H9 (cell line): ENCODE results near the gene STN1. TPM values are rescaled to one million over a fixed set of nuclear protein-coding genes. Genes with fewer than 3 reads are reported as not detected.

Experiments
- DNase-seq: peaks from one replicate; pipeline ENCODE4 v3.0.0-alpha.2; 2017
- H2AFZ ChIP-seq: one replicate; pipeline ENCODE4 v1.6.1; 2013; ENCODE audit warnings: mild to moderate bottlenecking, low read length, control low read depth, moderate library complexity
- H2AK5ac ChIP-seq: 2 replicates; pipeline ENCODE4 v1.6.1; 2013; ENCODE audit warnings: low read length, control low read depth, mixed read lengths; ENCODE audit not compliant: insufficient read length
- H2BK120ac ChIP-seq: one replicate; pipeline ENCODE4 v1.6.1; 2013; ENCODE audit warnings: low read depth, mild to moderate bottlenecking, low read length, control low read depth, inconsistent platforms; ENCODE audit not compliant: poor library complexity, severe bottlenecking
- H2BK12ac ChIP-seq: 2 replicates; pipeline ENCODE4 v1.6.1; 2013; ENCODE audit warnings: low read length, control low read depth, mixed read lengths, low read depth; ENCODE audit not compliant: insufficient read length
- H2BK15ac ChIP-seq: 2 replicates; pipeline ENCODE4 v1.6.1; 2013; ENCODE audit warnings: low read depth, low read length, control low read depth
- H2BK20ac ChIP-seq: one replicate; pipeline ENCODE4 v1.6.1; 2013; ENCODE audit warnings: low read depth, mild to moderate bottlenecking, low read length, control low read depth, inconsistent platforms; ENCODE audit not compliant: poor library complexity, severe bottlenecking
- H2BK5ac ChIP-seq: 2 replicates; pipeline ENCODE4 v1.6.1; 2013; ENCODE audit warnings: low read length, control low read depth, mixed read lengths; ENCODE audit not compliant: insufficient read length
- H3K14ac ChIP-seq: 2 replicates; pipeline ENCODE4 v1.6.1; 2013; ENCODE audit warnings: low read length, control low read depth; ENCODE audit not compliant: insufficient read depth
- H3K18ac ChIP-seq: 2 replicates; pipeline ENCODE4 v1.6.1; 2013; ENCODE audit warnings: low read depth, mild to moderate bottlenecking, mixed read lengths, low read length, control low read depth; ENCODE audit not compliant: insufficient read length
- H3K23ac ChIP-seq: 2 replicates; pipeline ENCODE4 v1.6.1; 2013; ENCODE audit warnings: low read length, control low read depth, mixed read lengths, low read depth; ENCODE audit not compliant: insufficient read length
- H3K23me2 ChIP-seq: 2 replicates; pipeline ENCODE4 v1.6.1; 2013; ENCODE audit warnings: low read depth, mild to moderate bottlenecking, mixed read lengths, low read length, control low read depth; ENCODE audit not compliant: insufficient read length, poor library complexity, severe bottlenecking
- H3K27ac ChIP-seq: 2 replicates; pipeline ENCODE4 v1.5.1; 2013; ENCODE audit warnings: low read length, control low read depth, mixed read lengths, low read depth; ENCODE audit not compliant: insufficient read length
- H3K27me3 ChIP-seq: 2 replicates; pipeline ENCODE4 v1.6.1; 2013; ENCODE audit warnings: low read length, control low read depth, inconsistent platforms; ENCODE audit not compliant: insufficient read depth
- H3K4ac ChIP-seq: 2 replicates; pipeline ENCODE4 v1.6.1; 2013; ENCODE audit warnings: low read depth, mild to moderate bottlenecking, control low read depth, inconsistent platforms, low read length, moderate library complexity
- H3K4me1 ChIP-seq: 2 replicates; pipeline ENCODE4 v1.6.1; 2013; ENCODE audit warnings: low read length, control low read depth, inconsistent platforms; ENCODE audit not compliant: insufficient read depth
- H3K4me2 ChIP-seq: 2 replicates; pipeline ENCODE4 v1.6.1; 2013; ENCODE audit warnings: low read length, control low read depth, mixed read lengths; ENCODE audit not compliant: insufficient read length, insufficient read depth
- H3K56ac ChIP-seq: 2 replicates; pipeline ENCODE4 v1.6.1; 2013; ENCODE audit warnings: low read depth, mild to moderate bottlenecking, mixed read lengths, low read length, control low read depth; ENCODE audit not compliant: insufficient read length
- H3K79me1 ChIP-seq: 2 replicates; pipeline ENCODE4 v1.6.1; 2013; ENCODE audit warnings: low read depth, mild to moderate bottlenecking, moderate library complexity, low read length, control low read depth, inconsistent platforms; ENCODE audit not compliant: insufficient read depth, poor library complexity, severe bottlenecking
- H3K79me2 ChIP-seq: 2 replicates; pipeline ENCODE4 v1.6.1; 2013; ENCODE audit warnings: low read length, control low read depth, inconsistent platforms; ENCODE audit not compliant: insufficient read depth
- H3K9ac ChIP-seq: 2 replicates; pipeline ENCODE4 v1.6.1; 2013; ENCODE audit warnings: low read length, control low read depth, mixed read lengths; ENCODE audit not compliant: insufficient read length; ENCODE audit errors: extremely low read depth
- H3K9me3 ChIP-seq: one replicate; pipeline ENCODE4 v1.6.1; 2013; ENCODE audit warnings: low read depth, low read length, inconsistent platforms; ENCODE audit not compliant: control insufficient read depth
- H3T11ph ChIP-seq: one replicate; pipeline ENCODE4 v1.6.1; 2013; ENCODE audit warnings: mild to moderate bottlenecking, low read length, control low read depth, inconsistent platforms
- H4K20me1 ChIP-seq: one replicate; pipeline ENCODE4 v1.6.1; 2013; ENCODE audit not compliant: control insufficient read depth, insufficient read length, insufficient read depth
- H4K5ac ChIP-seq: 2 replicates; pipeline ENCODE4 v1.6.1; 2013; ENCODE audit warnings: low read depth, mild to moderate bottlenecking, mixed read lengths, low read length, control low read depth; ENCODE audit not compliant: insufficient read length
- H4K8ac ChIP-seq: replicated peaks from 2 replicates; pipeline ENCODE4 v1.6.1; 2013; ENCODE audit warnings: low read length, control low read depth, mixed read lengths, low read depth; ENCODE audit not compliant: insufficient read length
- H4K91ac ChIP-seq: 2 replicates; pipeline ENCODE4 v1.6.1; 2013; ENCODE audit warnings: low read depth, mild to moderate bottlenecking, moderate library complexity, mixed read lengths, low read length, control low read depth; ENCODE audit not compliant: insufficient read length
- H3K27ac Mint-ChIP-seq, 3 experiments: 2 replicates in 2 of 3; 3 replicates in 1 of 3; pipeline ENCODE4 v1.8.0; 2020 to 2021; ENCODE audit warnings: mixed read lengths in 3 of 3, mild to moderate bottlenecking in 1 of 3, moderate library complexity in 1 of 3
- H3K27me3 Mint-ChIP-seq: 2 replicates; pipeline ENCODE4 v1.8.0; 2021; ENCODE audit warnings: low read depth, mild to moderate bottlenecking, moderate library complexity, mixed read lengths
- H3K36me3 Mint-ChIP-seq, 3 experiments: 2 replicates in 2 of 3; 3 replicates in 1 of 3; pipeline ENCODE4 v1.8.0; 2020 to 2021; ENCODE audit warnings: low read depth in 3 of 3, mixed read lengths in 3 of 3; ENCODE audit not compliant: insufficient read depth in 1 of 3
- H3K4me1 Mint-ChIP-seq, 2 experiments: 2 replicates each; pipeline ENCODE4 v1.8.0; 2020; ENCODE audit warnings: mixed read lengths in 2 of 2
- H3K4me3 Mint-ChIP-seq, 2 experiments: 2 replicates in 1 of 2; 3 replicates in 1 of 2; pipeline ENCODE4 v1.8.0; 2020 to 2021; ENCODE audit warnings: mild to moderate bottlenecking in 2 of 2, mixed read lengths in 2 of 2, moderate library complexity in 1 of 2
- H3K9me3 Mint-ChIP-seq, 2 experiments: 2 replicates in 1 of 2; 3 replicates in 1 of 2; pipeline ENCODE4 v1.8.0; 2020; ENCODE audit warnings: mild to moderate bottlenecking in 2 of 2, mixed read lengths in 2 of 2, moderate library complexity in 1 of 2
- CTCF ChIP-seq: fragments of 200-600 bp; sonication (generic); conservative IDR thresholded peaks from 3 replicates; pipeline ENCODE4 v1.8.0; 2021; ENCODE audit warnings: antibody characterized with exemption, mild to moderate bottlenecking
- WGBS: extraction: QIAGEN DNeasy Blood & Tissue Kit; methylation state at CpG from one replicate; pipeline ENCODE4 v1.1.7; 2013; ENCODE audit warnings: missing lambda C conversion rate, low lambda C conversion rate, mixed read lengths; ENCODE audit not compliant: insufficient read length; ENCODE audit errors: extremely low coverage; 5-methylcytosine and 5-hydroxymethylcytosine counted together
- total RNA-seq: library from RNA; stranded (reverse); gene quantifications from 2 replicates; pipeline ENCODE4 v1.2.1, GENCODE V29; 2021

STN1 gene
- total RNA-seq, 1 experiment from 2014 or later, result 11.3 TPM

GRCh38 chr10:103837370-103838069 is 80.5 kb downstream of the STN1 start:
- Histone ChIP-seq H3K23ac (no peak overlapping the region), H2AK5ac (no peak overlapping the region), H3K56ac (no peak overlapping the region), H3K9ac (no peak overlapping the region), H3K18ac (no peak overlapping the region), H3K4me1 (peaks cover 27% of the 10 kb centered on the region; the same call in 1 of the 2 replicates), H2BK12ac (no peak overlapping the region), H4K91ac (no peak overlapping the region), H3K27ac (no peak overlapping the region), H3K79me1 (no peaks in the 10 kb centered on the region), H4K5ac (no peak overlapping the region), H2BK120ac (no peak overlapping the region), H2BK20ac (no peak overlapping the region), H3K4ac (no peak overlapping the region), H3K4me2 (no peak overlapping the region), H4K8ac (no peak overlapping the region), H2BK5ac (no peak overlapping the region), H3K23me2 (no peaks in the 10 kb centered on the region), H3T11ph (no peak overlapping the region), H3K9me3 (no peaks in the 10 kb centered on the region), H4K20me1 (no peaks in the 10 kb centered on the region), H3K27me3 (no peaks in the 10 kb centered on the region), H3K14ac (no peak overlapping the region; the same call in 1 of the 2 replicates), H2AFZ (no peak overlapping the region), H2BK15ac (no peak overlapping the region), H3K79me2 (no peaks in the 10 kb centered on the region)
- Mint-ChIP-seq H3K4me1 (peaks cover 53 to 62% of the 10 kb centered on the region in 2 experiments), H3K4me3 (no peak overlapping the region), H3K27ac (no peak overlapping the region), H3K27me3 (peaks cover 9% of the 10 kb centered on the region), H3K9me3 (peaks cover under 1 to 3% of the 10 kb centered on the region in 2 experiments), H3K36me3 (no peaks in the 10 kb centered on the region)
- TF ChIP-seq CTCF, result no peak
- WGBS, result no CpG with 5 or more reads among the region's 10 CpGs
- DNase-seq, result no peak
